HEK293 (cell line): ENCODE measurements around the gene DBN1.

Source experiments
- CTCF ChIA-PET: fragments of 350-600 bp; formaldehyde crosslinking; extraction: SDS; loops from one replicate; lab custom pipeline; 2021; ENCODE audit warnings: antibody characterized with exemption; lab: Yijun Ruan, JAX
- POLR2A ChIA-PET: fragments of 300-600 bp; formaldehyde crosslinking; extraction: SDS; loops from one replicate; lab custom pipeline; 2020; ENCODE audit warnings: antibody characterized with exemption, inconsistent platforms; lab: Yijun Ruan, JAX
- H3K27ac ChIP-seq: fragments of 200-500 bp; sonication (Bioruptor generic); 2 replicates; pipeline ENCODE4 v1.5.1; 2014; ENCODE audit warnings: low read depth, low read length, control low read depth, inconsistent platforms; ENCODE audit errors: extremely low read depth
- H3K36me3 ChIP-seq, 2 experiments: fragments of 200-500 bp in 1 of 2; sonication (Bioruptor generic) in 1 of 2; 1 replicate in 1 of 2; 2 replicates in 1 of 2; pipeline ENCODE4 v1.5.1; 2014 to 2017; ENCODE audit warnings: inconsistent platforms in 2 of 2, low read length in 2 of 2; ENCODE audit not compliant: control insufficient read depth in 2 of 2, insufficient read depth in 1 of 2
- H3K4me1 ChIP-seq: fragments of 200-500 bp; sonication (Bioruptor generic); 2 replicates; pipeline ENCODE4 v1.5.1; 2014; ENCODE audit warnings: mild to moderate bottlenecking, low read length, inconsistent platforms; ENCODE audit not compliant: control insufficient read depth, insufficient read depth
- H3K4me3 ChIP-seq: 2 replicates; pipeline ENCODE4 v1.5.1; 2011; ENCODE audit warnings: low read depth, mild to moderate bottlenecking, control low read depth, low read length, moderate library complexity
- H3K9me3 ChIP-seq: fragments of 200-500 bp; sonication (Bioruptor generic); 2 replicates; pipeline ENCODE4 v1.5.1; 2014; ENCODE audit warnings: low read depth, low read length, inconsistent platforms; ENCODE audit not compliant: control insufficient read depth, insufficient read depth
- GLI2 ChIP-seq: fragments of 450-650 bp; formaldehyde crosslinking; IDR thresholded peaks from 2 replicates; pipeline ENCODE4; 2017; ENCODE audit warnings: missing biosample characterization, missing genetic modification characterization, low read depth, borderline replicate concordance
- GLIS2 ChIP-seq: fragments of 450-650 bp; formaldehyde crosslinking; IDR thresholded peaks from 2 replicates; pipeline ENCODE4 v1.5.1; 2016; ENCODE audit warnings: missing biosample characterization, missing genetic modification characterization
- HIC1 ChIP-seq: fragments of 450-650 bp; formaldehyde crosslinking; IDR thresholded peaks from 2 replicates; pipeline ENCODE4 v1.5.1; 2016; ENCODE audit warnings: missing biosample characterization, missing genetic modification characterization
- HOXC10 ChIP-seq: sonication (generic); formaldehyde crosslinking; IDR thresholded peaks from 2 replicates; pipeline ENCODE4 v1.8.1; 2023; ENCODE audit warnings: mild to moderate bottlenecking, missing genetic modification reagents
- KLF1 ChIP-seq: fragments of 450-650 bp; formaldehyde crosslinking; IDR thresholded peaks from 2 replicates; pipeline ENCODE4 v1.5.1; 2016; ENCODE audit warnings: missing biosample characterization, missing genetic modification characterization
- MYNN ChIP-seq: fragments of 450-650 bp; formaldehyde crosslinking; IDR thresholded peaks from 2 replicates; pipeline ENCODE4 v1.5.1; 2016; ENCODE audit warnings: missing biosample characterization, missing genetic modification characterization, borderline replicate concordance
- SALL2 ChIP-seq: fragments of 450-650 bp; formaldehyde crosslinking; IDR thresholded peaks from 2 replicates; pipeline ENCODE4 v1.5.0; 2017; ENCODE audit warnings: missing biosample characterization, mild to moderate bottlenecking, missing genetic modification characterization, borderline replicate concordance
- YY1 ChIP-seq: fragments of 450-650 bp; formaldehyde crosslinking; IDR thresholded peaks from 2 replicates; pipeline ENCODE4 v1.5.1; 2018; ENCODE audit warnings: missing biosample characterization, missing genetic modification characterization
- ZNF138 ChIP-seq: fragments of 450-650 bp; formaldehyde crosslinking; IDR thresholded peaks from 2 replicates; pipeline ENCODE4 v1.5.1; 2016; ENCODE audit warnings: missing biosample characterization, missing genetic modification characterization, borderline replicate concordance
- ZNF23 ChIP-seq: fragments of 450-650 bp; formaldehyde crosslinking; IDR thresholded peaks from 2 replicates; pipeline ENCODE4 v1.5.1; 2016; ENCODE audit warnings: missing biosample characterization, missing genetic modification characterization, borderline replicate concordance
- ZNF341 ChIP-seq: fragments of 450-650 bp; formaldehyde crosslinking; IDR thresholded peaks from 2 replicates; pipeline ENCODE4; 2016; ENCODE audit warnings: low read depth, missing biosample characterization, missing genetic modification characterization
- ZNF354C ChIP-seq: fragments of 450-650 bp; formaldehyde crosslinking; IDR thresholded peaks from 2 replicates; pipeline ENCODE4 v1.5.1; 2016; ENCODE audit warnings: missing biosample characterization, missing genetic modification characterization, low read depth, borderline replicate concordance
- ZNF366 ChIP-seq: fragments of 450-650 bp; formaldehyde crosslinking; conservative IDR thresholded peaks from 2 replicates; pipeline ENCODE4 v1.5.1; 2016; ENCODE audit warnings: missing biosample characterization, missing genetic modification characterization
- ZNF48 ChIP-seq: fragments of 450-650 bp; formaldehyde crosslinking; IDR thresholded peaks from 2 replicates; pipeline ENCODE4 v1.5.1; 2016; ENCODE audit warnings: missing biosample characterization, missing genetic modification characterization
- ZNF558 ChIP-seq: fragments of 450-650 bp; formaldehyde crosslinking; IDR thresholded peaks from 2 replicates; pipeline ENCODE4 v1.5.1; 2016; ENCODE audit warnings: missing biosample characterization, missing genetic modification characterization
- ZNF654 ChIP-seq: fragments of 450-650 bp; formaldehyde crosslinking; IDR thresholded peaks from 2 replicates; pipeline ENCODE4 v1.5.1; 2016; ENCODE audit warnings: low read depth, missing biosample characterization, missing genetic modification characterization
- ZNF76 ChIP-seq: fragments of 450-650 bp; formaldehyde crosslinking; IDR thresholded peaks from 2 replicates; pipeline ENCODE4; 2016; ENCODE audit warnings: low read depth, missing biosample characterization, missing genetic modification characterization, borderline replicate concordance
- ZNF768 ChIP-seq: fragments of 450-650 bp; formaldehyde crosslinking; IDR thresholded peaks from 2 replicates; pipeline ENCODE4 v1.5.1; 2018; ENCODE audit warnings: missing biosample characterization, mild to moderate bottlenecking, missing genetic modification characterization
- ZNF830 ChIP-seq: fragments of 450-650 bp; IDR thresholded peaks from 2 replicates; pipeline ENCODE4 v1.5.0; 2018; ENCODE audit warnings: missing biosample characterization, missing genetic modification characterization, low read depth, mild to moderate bottlenecking, moderate library complexity
- TF ChIP-seq, protein P1 (sequence below): fragments of 450-650 bp; formaldehyde crosslinking; IDR thresholded peaks from 2 replicates; pipeline ENCODE4 v1.5.1; 2016; ENCODE audit warnings: missing biosample characterization, missing genetic modification characterization

Gene DBN1

GRCh38 chr5:177453852-177454396, 19.5 kb downstream of the DBN1 start (continued):
- no peak for TF ChIP-seq MYNN
- TF ChIP-seq GLIS2 (tag by site-specific recombination): peak; percentile 58; the same call in 1 of the 2 replicates
- TF ChIP-seq ZNF76 (tag by site-specific recombination): no peak
- TF ChIP-seq ZNF366 (tag by site-specific recombination): 0 out of 2 replicates have a peak, but pooled peaks have one; percentile 10

GRCh38 chr5:177452688-177453638, 20.5 kb downstream of the DBN1 start:
- H3K36me3 ChIP-seq: peaks cover 0 to 12% of the 10 kb centered on the region in 2 experiments; a peak in 1 of 3 replicates
- TF ChIP-seq ZNF558 (tag by site-specific recombination) (no peak), ZNF768 (tag by site-specific recombination) (peak; percentile 93; the same call in 1 of the 2 replicates), KLF1 (tag by site-specific recombination) (no peak), ZNF48 (tag by site-specific recombination) (no peak), HIC1 (tag by site-specific recombination) (0 out of 2 replicates have a peak, but pooled peaks have one; percentile 31), GLIS2 (tag by site-specific recombination) (no peak), SALL2 (tag by site-specific recombination) (no peak), ZNF654 (tag by site-specific recombination) (no peak), ZNF341 (tag by site-specific recombination) (no peak), YY1 (tag by site-specific recombination) (no peak), HOXC10 (CRISPR knock-in tag) (no peak), ZNF138 (tag by site-specific recombination) (no peak), ZNF830 (tag by site-specific recombination) (no peak), ZNF23 (tag by site-specific recombination) (no peak), GLI2 (no peak)
- TF ChIP-seq, all 188 proteins: peak for 2
- Histone ChIP-seq H3K4me3 (no peak overlapping the region), H3K4me1 (peaks cover 8% of the 10 kb centered on the region), H3K27ac (no peak overlapping the region), H3K9me3 (no peaks in the 10 kb centered on the region)
- CTCF ChIA-PET: interaction anchor here (0.6 to 5.1 kb wide), 18 partner anchors 11 to 1038 kb away, joined by 3 to 88 read pairs (median 4); no protein-coding TSS in a partner anchor
- POLR2A ChIA-PET: interaction anchor here (0.6 to 4.0 kb wide), 5 partner anchors 27 to 146 kb away, joined by 3 to 19 read pairs (median 5); partner anchors contain the start of genes GRK6 and PDLIM7

DNA sequence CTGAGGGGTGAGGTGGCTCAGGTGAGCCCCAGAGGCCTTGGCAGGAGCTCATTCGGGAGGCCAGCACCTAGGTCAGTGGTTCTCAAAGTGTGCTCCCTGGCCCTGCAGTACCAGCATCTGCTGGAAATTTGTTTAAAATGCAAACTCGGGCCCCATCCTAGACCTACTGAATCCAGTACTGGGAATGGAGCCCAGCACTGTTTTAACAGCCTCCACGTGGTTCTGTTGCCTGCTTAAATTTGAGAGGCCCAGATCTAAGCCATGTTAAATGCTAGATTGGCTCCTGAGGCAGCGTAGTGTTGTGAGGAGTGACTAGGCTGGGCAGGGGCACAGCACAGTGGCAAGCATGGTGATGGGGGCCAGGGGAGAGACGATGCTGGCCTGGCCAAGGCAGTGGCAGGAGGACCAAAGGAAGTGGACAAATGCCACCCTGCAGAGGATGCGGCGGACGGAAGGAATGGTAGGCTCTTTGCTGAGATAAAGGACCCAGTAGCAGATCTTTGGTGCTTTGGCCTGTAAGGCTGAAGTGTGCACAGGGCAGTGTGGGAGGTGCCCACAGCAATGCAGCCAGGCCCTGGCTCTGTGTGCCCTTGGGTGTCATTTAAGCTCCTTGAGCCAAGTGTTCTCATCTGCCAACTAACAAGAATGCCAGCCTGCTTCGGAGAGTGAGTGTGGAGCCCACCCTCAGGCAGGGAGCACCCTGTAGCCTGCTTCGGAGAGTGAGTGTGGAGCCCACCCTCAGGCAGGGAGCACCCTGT, 22.6 kb downstream of the DBN1 start:
- no peaks in the 10 kb centered on the region for H3K9me3 ChIP-seq
- H3K27ac ChIP-seq: no peak overlapping the region
- ChIA-PET CTCF (interaction anchor here (0.9 to 5.0 kb wide), 6 partner anchors 9 to 337 kb away, joined by 3 to 76 read pairs (median 4); no protein-coding TSS in a partner anchor), POLR2A (interaction anchor here (0.6 to 1.4 kb wide), 3 partner anchors 44 to 149 kb away, joined by 3 to 4 read pairs (median 3); no protein-coding TSS in a partner anchor)
- H3K36me3 ChIP-seq: no peaks in the 10 kb centered on the region
- H3K4me3 ChIP-seq: no peak overlapping the region
- TF ChIP-seq ZNF354C (tag by site-specific recombination): no peak
- TF ChIP-seq, protein P1, sequence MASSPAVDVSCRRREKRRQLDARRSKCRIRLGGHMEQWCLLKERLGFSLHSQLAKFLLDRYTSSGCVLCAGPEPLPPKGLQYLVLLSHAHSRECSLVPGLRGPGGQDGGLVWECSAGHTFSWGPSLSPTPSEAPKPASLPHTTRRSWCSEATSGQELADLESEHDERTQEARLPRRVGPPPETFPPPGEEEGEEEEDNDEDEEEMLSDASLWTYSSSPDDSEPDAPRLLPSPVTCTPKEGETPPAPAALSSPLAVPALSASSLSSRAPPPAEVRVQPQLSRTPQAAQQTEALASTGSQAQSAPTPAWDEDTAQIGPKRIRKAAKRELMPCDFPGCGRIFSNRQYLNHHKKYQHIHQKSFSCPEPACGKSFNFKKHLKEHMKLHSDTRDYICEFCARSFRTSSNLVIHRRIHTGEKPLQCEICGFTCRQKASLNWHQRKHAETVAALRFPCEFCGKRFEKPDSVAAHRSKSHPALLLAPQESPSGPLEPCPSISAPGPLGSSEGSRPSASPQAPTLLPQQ: peak; percentile 51; the same call in 1 of the 2 replicates
- H3K4me1 ChIP-seq: peaks cover 5% of the 10 kb centered on the region; the same call in 1 of the 2 replicates
